GM18505 (cell line): ENCODE data around the gene ITCH.
A peak's percentile ranks its signal among the peaks of the same experiment; 100 is the strongest.
"Not testable (repeated sequence)": the region's sequence is repeated elsewhere in the genome, so short reads cannot be mapped to it uniquely, and the experiment has no call there.

Experiments used
- ATAC-seq: cut with Tn5 transposase; IDR thresholded peaks from one replicate; pipeline ENCODE4 v1.9.1; 2021; ENCODE audit not compliant: unreplicated experiment
- POLR2A ChIP-seq: IDR thresholded peaks from 4 replicates; pipeline ENCODE4 v1.6.1; 2011; ENCODE audit warnings: borderline replicate concordance; ENCODE audit not compliant: insufficient read depth, insufficient read length; ENCODE audit errors: extremely low read depth

The ITCH gene

DNA sequence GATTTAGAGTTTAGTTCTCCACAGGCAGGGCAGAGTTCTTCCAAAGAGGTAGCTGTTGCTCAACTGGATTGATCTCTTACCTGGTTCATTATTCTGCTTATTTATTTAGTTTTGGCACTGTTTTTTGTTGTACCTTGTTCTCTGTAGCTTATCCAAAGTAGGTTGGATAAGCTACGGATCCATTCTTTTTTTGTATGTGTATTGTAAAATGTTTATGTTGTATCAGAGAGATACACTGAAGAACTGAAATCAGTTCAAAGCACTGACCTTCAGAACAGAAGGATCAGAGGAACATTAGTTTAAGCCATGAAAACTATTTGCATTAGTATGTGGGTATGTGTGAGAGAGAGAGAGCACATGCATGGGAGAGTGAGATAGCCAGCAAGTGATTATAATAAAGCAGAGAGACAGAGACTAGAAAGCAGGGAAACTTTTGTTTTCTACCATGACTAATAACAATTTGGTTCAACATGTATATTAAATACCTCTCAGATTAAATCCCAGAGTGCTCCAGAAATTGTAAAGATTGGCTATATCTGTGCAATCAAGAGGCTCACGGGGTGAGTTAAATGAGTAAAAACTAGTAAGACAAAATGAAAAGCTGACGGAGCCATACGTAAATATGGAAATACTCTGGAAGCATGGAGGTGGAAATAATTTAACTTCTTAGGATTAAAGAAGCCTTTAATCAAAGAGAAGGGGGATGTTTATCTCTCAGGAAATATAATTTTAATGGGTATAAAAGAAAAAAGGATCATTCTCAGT, 40.2 kb downstream of the ITCH start:
- ATAC-seq, result no peak
- TF ChIP-seq POLR2A, result no peak

DNA sequence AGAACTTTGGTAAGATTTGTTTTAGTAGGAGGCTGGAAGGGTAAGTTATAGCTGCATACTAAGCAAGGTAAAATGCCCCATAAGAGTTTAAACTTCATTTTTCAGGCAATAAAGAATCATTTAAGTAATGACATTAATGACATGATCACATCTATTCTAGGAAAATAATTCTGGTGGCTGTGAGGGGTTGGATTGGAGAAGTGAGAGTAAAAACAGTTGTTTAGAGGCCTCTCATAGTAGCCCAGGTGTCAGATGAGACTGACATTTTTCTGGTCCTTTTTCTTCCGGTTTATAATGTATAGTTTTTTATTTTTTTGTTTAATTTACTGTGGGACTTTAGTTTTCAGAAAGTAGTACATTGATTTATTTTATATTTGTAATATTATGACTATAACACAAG, 40.8 kb downstream of the ITCH start:
- peak; percentile 64 for ATAC-seq

DNA sequence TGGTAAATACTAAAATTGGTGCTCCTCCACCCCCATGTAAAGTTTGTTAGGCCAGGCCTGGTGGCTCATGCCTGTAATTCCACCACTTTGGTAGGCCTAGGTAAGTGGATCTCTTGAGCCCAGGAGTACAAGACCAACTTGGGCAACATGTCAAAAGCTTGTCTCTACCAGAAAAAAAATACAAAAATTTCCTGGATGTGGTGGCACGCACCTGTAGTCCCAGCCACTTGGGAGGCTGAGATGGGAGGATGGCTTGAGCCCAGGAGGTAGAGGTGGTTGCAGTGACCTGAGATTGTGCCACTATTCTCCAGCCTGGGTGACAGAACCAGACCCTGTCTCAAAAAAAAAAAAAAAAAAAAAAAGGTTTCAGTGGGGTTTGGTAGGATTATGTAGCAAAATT, 41.7 kb downstream of the ITCH start:
- no peak for ATAC-seq
- no peak for TF ChIP-seq POLR2A

More for the DNA sequence above, 40.8 kb downstream of the ITCH start:
- no peak for TF ChIP-seq POLR2A

DNA sequence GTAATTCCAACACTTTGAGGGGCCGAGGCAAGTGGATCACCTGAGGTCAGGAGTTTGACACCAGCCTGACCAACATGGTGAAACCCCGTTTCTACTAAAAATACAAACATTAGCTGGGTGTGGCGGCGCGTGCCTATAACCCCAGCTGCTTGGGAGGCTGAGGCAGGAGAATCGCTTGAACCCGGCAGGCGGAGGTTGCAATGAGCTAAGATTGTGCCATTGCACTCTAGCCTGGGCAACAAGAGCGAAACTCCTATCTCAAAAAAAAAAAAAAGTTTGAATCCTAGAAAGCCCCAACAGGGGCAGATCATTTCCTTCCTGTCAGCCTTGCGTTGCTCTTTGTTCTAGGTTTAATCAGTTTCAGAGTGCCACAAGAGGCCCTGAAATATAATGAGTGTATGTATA, 42.2 kb downstream of the ITCH start:
- peak; percentile 45 for ATAC-seq

DNA sequence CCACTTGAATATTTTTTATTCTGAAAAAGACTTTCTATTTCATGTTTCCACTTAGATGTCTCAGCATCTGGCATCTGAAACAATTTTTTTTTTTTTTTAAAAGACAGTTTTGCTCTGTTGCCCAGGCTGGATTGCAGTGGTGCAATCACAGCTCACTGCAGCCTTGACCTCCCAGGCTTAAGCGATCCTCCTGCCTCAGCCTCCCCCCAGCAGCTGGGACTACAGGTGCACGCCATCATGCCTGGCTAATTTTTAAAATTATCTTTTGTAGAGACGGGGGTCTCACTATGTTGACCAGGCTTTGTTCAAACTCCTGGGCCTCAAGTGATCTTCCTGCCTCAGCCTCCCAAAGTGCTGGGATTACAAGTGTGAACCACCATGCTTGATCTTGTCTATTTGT, 42.9 kb downstream of the ITCH start:
- not testable (repeated sequence) for ATAC-seq

DNA sequence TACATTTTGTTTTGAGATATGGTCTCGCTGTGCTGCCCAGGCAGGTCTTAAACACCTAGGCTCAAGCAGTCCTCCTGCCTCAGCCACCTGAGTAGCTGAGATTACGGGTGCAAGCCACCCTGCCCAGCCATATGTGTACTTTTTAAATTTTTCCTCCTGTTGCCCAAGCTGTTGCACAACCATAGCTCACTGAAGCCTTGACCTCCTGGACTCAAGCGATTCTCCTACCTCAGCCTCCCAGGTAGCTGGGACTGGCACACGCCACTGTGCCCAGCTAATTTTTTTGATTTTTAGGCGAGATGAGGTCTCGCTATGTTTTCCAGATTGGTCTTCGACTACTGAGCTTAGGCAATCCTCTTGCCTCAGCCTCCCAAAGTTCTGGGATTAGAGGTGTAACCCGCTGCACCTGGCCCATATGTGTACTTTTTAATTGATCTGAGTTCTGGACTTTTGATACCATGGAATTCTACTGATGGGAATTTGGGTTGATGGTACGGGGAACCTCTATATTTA, 44.9 kb downstream of the ITCH start:
- TF ChIP-seq POLR2A, result no peak
- ATAC-seq, result no peak

DNA sequence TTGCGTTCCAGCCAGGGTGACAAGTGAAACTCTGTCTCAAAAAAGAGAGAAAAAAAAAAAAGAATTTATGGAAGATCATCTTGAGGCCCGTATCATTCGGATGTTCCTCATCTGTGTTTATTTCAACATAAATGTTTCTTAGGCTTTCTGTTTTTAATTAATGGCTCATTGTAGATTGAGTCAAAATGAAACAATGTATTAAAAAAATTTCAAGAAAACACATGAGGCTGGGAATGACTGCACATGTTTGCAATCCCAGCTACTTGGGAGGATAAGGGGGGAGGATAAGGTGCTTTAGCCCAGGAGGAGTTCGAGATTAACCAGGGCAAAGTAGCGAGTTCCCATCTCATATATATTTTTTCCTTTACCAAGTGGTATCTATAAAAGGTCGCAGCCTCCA, 47.3 kb downstream of the ITCH start:
- no peak for TF ChIP-seq POLR2A
- no peak for ATAC-seq

DNA sequence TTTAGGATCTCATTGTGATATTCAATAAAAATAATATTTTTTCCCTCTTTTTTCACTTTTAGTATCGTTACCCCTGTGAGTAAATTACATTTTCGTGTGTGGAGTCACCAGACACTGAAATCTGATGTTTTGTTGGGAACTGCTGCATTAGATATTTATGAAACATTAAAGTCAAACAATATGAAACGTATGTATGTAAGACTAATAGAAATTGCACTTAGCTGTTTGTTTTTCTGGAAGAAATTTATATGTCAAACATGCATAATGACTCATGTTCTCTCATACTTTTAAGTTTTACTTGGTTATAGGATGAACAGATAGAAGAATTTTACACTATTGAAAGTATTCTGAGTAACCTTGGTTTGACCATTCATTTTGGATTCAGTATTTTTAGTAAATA, 49.4 kb downstream of the ITCH start:
- TF ChIP-seq POLR2A, result no peak
- ATAC-seq, result no peak

DNA sequence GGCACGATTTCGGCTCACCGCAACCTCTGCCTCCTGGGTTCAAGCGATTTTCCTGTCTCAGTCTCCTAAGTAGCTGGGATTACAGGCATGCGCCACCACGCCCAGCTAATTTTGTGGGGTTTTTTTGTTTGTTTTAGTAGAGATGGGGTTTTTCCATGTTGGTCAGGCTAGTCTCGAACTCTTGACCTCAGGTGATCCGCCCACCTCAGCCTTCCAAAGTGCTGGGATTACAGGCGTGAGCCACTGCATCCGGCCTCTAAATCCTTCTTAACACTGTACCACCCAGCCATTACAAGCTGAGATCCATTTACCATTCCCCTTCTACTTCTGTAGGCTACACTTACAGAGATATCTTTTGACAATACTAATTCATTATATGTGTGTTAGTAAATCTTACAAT, 51.5 kb downstream of the ITCH start:
- not testable (repeated sequence) for ATAC-seq

DNA sequence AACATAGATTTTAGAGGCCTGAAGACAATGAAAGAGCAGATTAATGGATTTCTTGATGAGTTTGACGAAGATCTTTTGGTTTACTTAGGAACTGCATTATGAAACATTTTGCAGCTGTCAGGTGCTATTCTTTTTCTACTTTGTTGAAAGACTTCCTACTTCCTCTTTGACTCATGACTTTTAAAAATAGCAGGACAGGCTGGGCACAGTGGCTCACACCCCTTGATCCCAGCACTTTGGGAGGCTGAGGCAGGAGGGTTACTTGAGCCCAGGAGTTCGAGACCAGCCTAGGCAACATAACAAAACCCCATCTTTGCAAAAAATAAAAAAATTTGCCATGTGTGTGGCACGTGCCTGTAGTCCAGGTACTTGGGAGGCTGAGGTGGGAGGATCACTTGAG, 52.0 kb downstream of the ITCH start:
- no peak for TF ChIP-seq POLR2A
- ATAC-seq, result no peak

DNA sequence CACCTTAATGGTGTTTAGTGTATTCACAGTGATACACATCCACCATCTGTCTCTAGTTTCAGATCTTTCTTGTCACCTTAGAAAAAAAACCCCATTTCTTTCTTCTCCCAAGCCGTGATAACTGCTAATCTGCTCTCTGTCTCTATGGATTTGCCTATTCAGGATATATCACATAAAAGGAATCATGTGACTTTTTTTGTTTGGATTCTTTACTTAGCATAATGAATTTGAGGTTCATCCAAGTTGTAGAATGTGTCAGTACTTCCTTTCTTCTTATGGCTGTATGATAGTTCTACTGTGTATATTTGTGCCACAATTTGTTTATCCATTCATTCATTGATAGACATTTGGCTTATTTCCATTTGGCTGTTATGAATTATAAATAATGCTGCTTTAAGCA, 57.1 kb downstream of the ITCH start:
- no peak for ATAC-seq

DNA sequence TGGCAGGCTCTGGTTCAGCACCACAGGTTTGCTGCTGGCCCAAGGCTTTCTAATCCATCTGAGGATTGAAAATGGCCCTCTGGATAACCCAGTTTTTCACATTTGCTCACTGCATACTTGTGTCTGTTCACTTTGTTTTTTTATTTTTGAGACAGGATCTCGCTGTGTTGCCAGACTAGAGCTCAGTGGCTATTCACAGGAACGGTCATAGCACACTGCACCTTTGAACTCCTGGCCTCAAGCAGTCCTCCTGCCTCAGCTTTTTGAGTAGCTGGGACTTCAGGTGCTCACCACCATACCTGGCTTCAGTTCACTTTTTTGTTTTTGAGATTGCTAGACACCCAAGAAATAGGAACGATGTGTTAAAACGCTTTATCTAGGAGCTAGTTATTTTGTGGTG, 57.9 kb downstream of the ITCH start:
- no peak for ATAC-seq
- no peak for TF ChIP-seq POLR2A

More for the DNA sequence above, 57.1 kb downstream of the ITCH start:
- no peak for TF ChIP-seq POLR2A

DNA sequence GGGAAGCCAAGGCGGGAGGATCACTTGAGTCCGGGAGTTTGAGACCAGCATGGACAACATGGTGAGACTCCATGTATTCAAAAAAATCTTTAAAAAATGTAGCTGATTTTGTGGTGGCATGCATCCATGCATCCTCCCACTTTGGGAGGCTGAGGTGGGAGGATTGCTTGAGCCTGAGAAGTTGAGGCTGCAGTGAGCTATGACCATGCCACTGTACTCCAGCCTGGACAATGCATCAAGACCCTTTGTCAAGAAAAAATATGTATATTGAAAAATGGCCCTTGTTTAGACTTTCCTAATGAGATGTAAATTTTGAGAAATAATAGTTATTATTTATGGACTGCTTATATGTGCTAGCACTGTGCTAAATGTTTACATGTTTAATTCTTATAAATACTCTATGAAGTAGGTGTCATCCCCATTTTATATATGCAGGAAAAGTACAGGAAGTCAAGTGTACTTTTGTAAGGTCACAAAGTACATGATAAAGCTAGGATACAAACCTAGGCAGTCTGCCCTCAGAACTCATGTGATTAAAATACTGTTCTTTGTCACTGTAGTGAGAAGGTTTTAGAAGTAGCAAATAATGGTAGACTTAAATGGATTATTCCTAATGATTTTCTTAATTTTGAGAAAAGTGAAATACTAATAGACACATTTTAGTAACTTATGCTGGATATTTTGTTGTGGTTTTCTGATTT, 58.8 kb downstream of the ITCH start:
- no peak for ATAC-seq
- TF ChIP-seq POLR2A, result no peak

DNA sequence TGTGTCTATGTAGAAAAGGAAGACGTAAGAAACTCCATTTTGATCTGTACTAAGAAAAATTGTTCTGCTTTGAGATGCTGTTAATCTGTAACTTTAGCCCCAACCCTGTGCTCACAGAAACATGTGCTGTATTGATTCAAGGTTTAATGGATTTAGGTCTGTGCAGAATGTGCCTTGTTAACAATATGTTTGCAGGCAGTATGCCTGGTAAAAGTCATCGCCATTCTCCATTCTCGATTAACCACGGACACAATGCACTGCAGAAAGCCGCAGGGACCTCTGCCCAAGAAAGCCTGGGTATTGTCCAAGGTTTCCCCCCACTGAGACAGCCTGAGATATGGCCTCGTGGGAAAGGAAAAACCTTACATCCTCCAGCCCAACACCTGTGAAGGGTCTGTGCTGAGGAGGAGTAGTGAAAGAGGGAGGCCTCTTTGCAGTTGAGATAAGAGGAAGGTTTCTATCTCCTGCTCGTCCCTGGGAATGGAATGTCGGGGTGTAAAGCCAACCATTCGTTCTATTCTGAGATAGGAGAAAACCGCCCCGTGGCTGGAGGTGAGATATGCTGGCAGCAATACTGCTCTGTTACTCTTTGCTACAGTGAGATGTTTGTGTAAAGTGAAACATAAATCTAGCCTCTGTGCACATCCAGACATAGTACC, 62.1 kb downstream of the ITCH start:
- ATAC-seq, result not testable (repeated sequence)
